ENCODE measurements around the gene MYL7. TPM values are rescaled to one million over a fixed set of nuclear protein-coding genes. Genes with fewer than 3 reads are reported as not detected.

Gene MYL7
- total RNA-seq, 4 donors from 2014 or later, result not detected

DNA sequence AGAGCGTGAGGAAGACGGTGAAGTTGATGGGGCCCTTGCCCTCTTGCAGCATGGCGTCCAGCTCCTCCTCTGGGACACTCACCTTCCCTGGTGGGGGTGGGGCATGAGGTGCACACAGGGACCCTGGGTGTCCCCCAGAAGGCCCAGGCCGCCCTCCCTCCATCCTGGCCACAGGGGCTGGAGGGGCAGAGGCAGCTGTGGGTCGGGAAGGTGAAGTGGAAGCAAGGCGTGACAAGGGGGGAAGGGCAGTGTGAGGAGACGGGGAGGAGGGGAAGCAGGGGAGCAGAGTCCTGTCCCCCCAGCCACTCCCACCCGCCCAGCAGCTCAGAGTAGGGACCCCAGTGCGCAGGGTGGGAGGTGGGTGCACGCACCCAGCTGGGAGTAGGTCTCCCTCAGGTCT, 791 bp downstream of the MYL7 start:
- WGBS, 2 donors (ENCODE audit: low coverage in 1 of 2), result 80% methylated on average over 10 of the region's 10 CpGs; no CpG with 5 or more reads in 1 of the 2 donors
- Histone ChIP-seq H3K9me3 (no peaks in the 10 kb centered on the region), H3K27ac (no peak overlapping the region), H3K36me3 (no peaks in the 10 kb centered on the region), H3K27me3 (peaks cover 4% of the 10 kb centered on the region), H3K4me3 (no peak overlapping the region), H3K4me1 (peaks cover 0 to 3% (median under 1%) of the 10 kb centered on the region in 4 donors)
- intact Hi-C loops (cut with DNase I; ENCODE audit: low total_unique reads), result no loop called here
- no peak for DNase-seq
- in situ Hi-C loops (cut with MboI; ENCODE audit: low pct_ligation_motif_present in 1 of 4, low pct_unique_long_range_greater_than_20kb in 1 of 4, low sequenced_read_pairs in 3 of 4), result no loop called here
- no peak for TF ChIP-seq EP300 (IDR thresholded peaks at IDR 0.05; ENCODE audit: low read depth)
- TF ChIP-seq CTCF (IDR thresholded peaks at IDR 0.05), result no peak
- TF ChIP-seq POLR2AphosphoS5 (IDR thresholded peaks at IDR 0.05), result no peak
- no peak for TF ChIP-seq POLR2A (IDR thresholded peaks at IDR 0.05)

DNA sequence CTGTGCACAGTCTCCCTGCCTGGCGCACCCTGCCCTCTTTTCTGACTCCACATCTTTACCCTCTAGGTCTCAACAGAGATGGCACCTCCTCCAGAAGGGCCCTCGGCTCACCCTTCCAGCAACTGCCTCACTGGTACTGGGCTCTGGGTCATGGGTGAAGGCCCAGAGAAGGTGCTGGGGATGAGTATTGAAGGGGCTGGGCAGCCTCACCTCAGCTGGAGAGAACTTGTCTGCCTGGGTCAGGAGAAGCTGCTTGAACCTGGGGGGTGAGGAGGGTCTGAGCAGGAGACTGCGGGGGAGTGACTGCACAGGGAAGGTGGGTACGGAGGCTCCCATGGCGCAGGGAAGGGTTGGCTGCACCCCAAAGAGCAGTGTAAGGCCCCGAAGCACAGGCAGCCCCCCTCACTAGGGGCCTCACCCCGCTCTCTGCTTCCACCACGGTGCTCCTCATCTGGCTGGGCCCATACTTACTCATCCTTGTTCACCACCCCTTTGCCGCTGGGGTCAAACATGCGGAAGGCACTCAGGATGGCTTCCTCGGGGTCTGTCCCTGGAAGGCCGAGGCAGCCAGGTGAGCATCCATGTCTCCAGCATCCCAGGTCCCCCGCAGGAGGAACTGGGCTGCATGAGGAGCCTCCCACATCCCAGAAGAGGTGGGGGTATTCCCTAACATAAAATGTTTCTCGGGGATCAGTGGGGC, 1.7 kb downstream of the MYL7 start:
- intact Hi-C loops (cut with DNase I; ENCODE audit: low total_unique reads) (no loop called here), in situ Hi-C loops (cut with MboI; ENCODE audit: low pct_ligation_motif_present in 1 of 4, low pct_unique_long_range_greater_than_20kb in 1 of 4, low sequenced_read_pairs in 3 of 4) (no loop called here)
- no peak for TF ChIP-seq CTCF (IDR thresholded peaks at IDR 0.05)
- H3K27me3 ChIP-seq, result no peaks in the 10 kb centered on the region
- WGBS, 2 donors (ENCODE audit: low coverage in 1 of 2), result 92% methylated on average over 14 of the region's 14 CpGs; no CpG with 5 or more reads in 1 of the 2 donors
- H3K36me3 ChIP-seq, result no peaks in the 10 kb centered on the region
- no peaks in the 10 kb centered on the region for H3K9me3 ChIP-seq
- no peaks in the 10 kb centered on the region for H3K4me1 ChIP-seq
- no peak overlapping the region for H3K27ac ChIP-seq
- DNase-seq, result no peak
- no peak overlapping the region for H3K4me3 ChIP-seq

DNA sequence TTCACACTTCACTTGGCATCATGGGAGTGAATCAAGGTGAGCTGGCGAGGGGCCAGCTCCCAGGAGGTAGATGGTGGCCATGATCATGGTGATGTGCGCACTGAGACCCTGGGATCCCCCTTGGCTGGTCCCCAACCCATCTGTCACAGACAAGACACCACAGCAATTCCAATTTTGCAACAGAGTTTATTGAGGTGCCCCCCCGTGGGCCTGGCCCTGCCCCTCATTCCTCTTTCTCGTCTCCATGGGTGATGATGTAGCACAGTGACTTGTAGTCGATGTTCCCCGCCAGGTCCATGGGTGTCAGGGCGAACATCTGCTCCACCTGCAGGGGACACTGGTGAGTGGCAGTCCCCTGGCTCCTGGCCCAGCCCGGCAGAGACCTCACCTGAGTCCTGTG, 2.4 kb downstream of the MYL7 start:
- intact Hi-C loops (cut with DNase I; ENCODE audit: low total_unique reads) (no loop called here), in situ Hi-C loops (cut with MboI; ENCODE audit: low pct_ligation_motif_present in 1 of 4, low pct_unique_long_range_greater_than_20kb in 1 of 4, low sequenced_read_pairs in 3 of 4) (no loop called here)
- Histone ChIP-seq H3K4me1 (no peaks in the 10 kb centered on the region), H3K27ac (no peak overlapping the region), H3K27me3 (no peaks in the 10 kb centered on the region), H3K9me3 (no peaks in the 10 kb centered on the region), H3K36me3 (no peaks in the 10 kb centered on the region), H3K4me3 (no peak overlapping the region)
- WGBS, 2 donors (ENCODE audit: low coverage in 1 of 2), result 80% methylated on average over 8 of the region's 8 CpGs; no CpG with 5 or more reads in 1 of the 2 donors
- TF ChIP-seq POLR2AphosphoS5 (IDR thresholded peaks at IDR 0.05) (no peak), EP300 (IDR thresholded peaks at IDR 0.05; ENCODE audit: low read depth) (no peak), POLR2A (IDR thresholded peaks at IDR 0.05) (no peak), CTCF (IDR thresholded peaks at IDR 0.05) (no peak)
- no peak for DNase-seq

GRCh38 chr7:44136731-44137130, 4.4 kb downstream of the MYL7 start:
- DNase-seq, result no peak
- in situ Hi-C loops (cut with MboI; ENCODE audit: low pct_ligation_motif_present in 1 of 4, low pct_unique_long_range_greater_than_20kb in 1 of 4, low sequenced_read_pairs in 3 of 4), result no loop called here
- WGBS, 2 donors (ENCODE audit: low coverage in 1 of 2), result 84 to 95% methylated on average over 5 of the region's 5 CpGs

More at GRCh38 chr7:44136731-44137130, 4.4 kb downstream of the MYL7 start:
- Histone ChIP-seq H3K36me3 (no peaks in the 10 kb centered on the region), H3K27ac (no peak overlapping the region), H3K4me1 (no peaks in the 10 kb centered on the region), H3K9me3 (no peaks in the 10 kb centered on the region), H3K27me3 (no peaks in the 10 kb centered on the region), H3K4me3 (no peak overlapping the region)
- intact Hi-C loops (cut with DNase I; ENCODE audit: low total_unique reads), result no loop called here
- no peak for TF ChIP-seq POLR2A (IDR thresholded peaks at IDR 0.05)
- no peak for TF ChIP-seq POLR2AphosphoS5 (IDR thresholded peaks at IDR 0.05)
- no peak for TF ChIP-seq EP300 (IDR thresholded peaks at IDR 0.05; ENCODE audit: low read depth)
- TF ChIP-seq CTCF (IDR thresholded peaks at IDR 0.05), result no peak
